ENCODE results near the gene FRRS1L. TPM values are rescaled to one million over a fixed set of nuclear protein-coding genes. Genes with fewer than 3 reads are reported as not detected.
A peak's percentile ranks its signal among the peaks of the same experiment; 100 is the strongest.
"Not testable (repeated sequence)": the region's sequence is repeated elsewhere in the genome, so short reads cannot be mapped to it uniquely, and the experiment has no call there.

FRRS1L gene
- total RNA-seq, 1 donor from 2014 or later = 9.1 TPM

DNA sequence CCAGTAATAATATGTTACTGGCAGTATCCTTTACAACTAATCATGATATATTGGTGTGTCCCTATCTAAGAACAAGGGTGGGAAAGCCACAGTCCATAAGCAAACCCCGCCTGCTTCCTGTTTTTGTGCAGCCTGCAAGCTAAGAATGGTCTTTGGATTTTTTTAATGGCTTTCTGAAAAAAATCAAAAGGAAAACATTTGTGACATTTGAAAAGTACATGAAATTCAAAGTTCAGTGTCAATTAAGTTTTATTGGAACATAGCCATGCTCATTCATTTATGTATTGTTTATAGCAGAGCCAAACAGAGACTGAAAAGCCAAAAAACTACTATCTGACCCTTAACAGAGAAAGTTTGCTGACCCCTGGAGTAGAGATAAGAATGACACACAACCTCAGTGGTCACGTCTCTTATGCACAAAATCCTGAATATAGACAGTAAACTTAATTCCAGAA, 34.5 kb downstream of the FRRS1L start:
- DNase-seq (ENCODE audit: low spot score) = no peak

DNA sequence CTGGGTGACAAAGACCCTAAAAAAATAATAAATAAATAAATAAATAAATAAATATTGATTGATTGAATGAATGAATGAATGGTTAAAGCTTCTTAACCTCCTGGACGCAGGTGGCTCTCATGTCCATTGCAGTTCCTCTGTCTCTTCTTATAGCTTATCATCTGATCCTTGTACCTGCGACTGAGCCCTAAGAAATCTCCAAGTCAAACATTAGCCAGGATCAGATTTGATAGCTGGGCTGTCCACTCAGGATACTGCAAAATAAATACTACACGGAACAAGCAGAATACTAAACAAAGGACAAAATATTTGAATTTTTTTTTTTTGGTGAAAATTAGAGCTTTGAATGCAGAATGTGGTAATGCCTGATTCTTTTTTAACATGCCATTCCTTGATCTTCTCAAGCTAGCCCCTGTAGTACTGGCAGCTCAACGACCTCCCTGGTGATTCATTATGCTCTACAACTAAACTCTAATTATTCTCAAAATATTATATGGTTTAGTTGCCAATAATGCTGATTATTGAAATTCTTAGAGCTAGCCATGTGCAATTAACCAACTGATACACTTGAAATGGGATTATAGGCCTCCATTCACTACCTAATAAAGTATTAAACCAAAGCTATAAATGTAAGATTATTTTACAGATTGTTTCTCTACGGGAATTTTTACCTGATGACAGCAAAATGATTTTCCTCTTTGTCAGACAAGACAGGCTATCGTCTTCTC, 37.4 kb downstream of the FRRS1L start:
- DNase-seq (ENCODE audit: low spot score) = no peak

DNA sequence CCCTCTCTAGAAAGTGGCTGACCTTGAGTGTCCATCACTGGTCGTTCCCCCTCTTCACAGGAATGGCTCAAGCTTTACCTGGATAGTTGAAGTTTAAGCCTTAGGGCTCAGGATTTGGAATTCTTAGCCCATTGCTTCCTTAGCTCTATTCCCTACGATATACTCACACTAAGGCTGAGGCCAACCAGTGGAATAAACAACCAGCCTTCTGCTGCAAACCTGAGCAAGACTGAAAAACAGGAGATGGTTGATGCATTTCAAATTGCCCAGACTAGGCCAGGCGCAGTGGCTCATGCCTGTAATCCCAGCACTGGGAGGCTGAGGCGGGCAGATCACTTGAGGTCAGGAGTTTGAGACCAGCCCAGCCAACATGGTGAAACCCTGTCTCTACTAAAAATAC, 40.4 kb downstream of the FRRS1L start:
- DNase-seq (ENCODE audit: low spot score) = not testable (repeated sequence)

DNA sequence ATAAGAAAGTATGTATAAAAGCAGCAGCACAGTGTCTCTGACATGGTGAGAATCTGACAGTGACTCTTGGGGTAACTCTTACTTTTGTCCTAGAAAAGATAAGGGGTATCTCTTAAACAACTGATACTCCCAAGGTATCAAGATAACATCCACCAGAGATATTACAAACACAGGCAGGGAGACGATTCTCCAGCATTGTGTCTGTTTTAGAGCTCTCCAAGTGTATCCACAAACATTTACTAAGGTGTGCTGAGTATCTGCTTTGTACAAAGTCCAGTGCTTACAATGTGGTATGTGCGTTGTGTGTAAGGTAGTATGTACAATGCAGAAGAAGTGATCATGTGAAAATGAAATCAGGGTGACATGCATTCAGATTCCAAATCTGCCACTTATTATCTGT, 42.9 kb downstream of the FRRS1L start:
- no peak for DNase-seq (ENCODE audit: low spot score)

DNA sequence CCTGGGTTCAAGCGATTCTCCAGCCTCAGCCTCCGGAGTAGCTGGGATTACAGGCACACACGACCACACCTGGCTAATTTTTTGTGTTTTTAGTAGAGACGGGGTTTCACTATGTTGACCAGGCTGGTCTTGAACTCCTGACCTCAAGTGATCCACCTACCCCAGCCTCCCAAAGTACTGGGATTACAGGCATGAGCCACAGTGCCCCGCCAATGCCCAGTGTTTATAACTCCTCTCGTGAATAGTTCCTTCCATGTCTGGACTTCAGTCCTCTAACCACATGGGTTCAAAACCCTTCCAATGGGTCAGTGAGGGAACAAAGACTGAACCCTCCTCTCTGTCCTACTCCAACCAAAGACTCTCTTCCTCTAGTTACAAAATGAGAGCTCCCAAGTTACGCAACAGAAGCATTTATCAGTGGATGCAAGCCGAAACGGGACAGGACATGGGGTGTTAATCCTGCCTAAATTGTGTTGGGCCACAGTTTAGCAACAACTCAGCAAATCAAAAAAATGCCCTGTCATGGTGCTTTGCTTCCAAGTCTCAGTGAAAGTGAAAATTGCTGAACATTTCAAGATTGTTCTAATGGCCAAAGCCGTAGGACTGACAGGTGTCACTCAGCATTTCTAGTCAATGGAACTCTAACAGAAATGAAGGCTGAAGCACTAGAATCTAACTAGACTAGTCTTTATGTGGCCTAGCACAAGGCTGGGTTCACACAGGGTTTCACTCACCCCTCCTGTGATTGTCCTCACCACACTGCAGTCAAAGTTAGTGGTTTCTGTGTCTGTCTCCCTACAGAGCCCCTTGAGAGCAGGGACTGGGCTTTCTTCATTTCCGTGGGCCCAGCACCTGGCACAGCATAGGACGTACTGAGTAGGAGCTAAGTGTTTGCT, 44.1 kb downstream of the FRRS1L start:
- DNase-seq (ENCODE audit: low spot score) = no peak

DNA sequence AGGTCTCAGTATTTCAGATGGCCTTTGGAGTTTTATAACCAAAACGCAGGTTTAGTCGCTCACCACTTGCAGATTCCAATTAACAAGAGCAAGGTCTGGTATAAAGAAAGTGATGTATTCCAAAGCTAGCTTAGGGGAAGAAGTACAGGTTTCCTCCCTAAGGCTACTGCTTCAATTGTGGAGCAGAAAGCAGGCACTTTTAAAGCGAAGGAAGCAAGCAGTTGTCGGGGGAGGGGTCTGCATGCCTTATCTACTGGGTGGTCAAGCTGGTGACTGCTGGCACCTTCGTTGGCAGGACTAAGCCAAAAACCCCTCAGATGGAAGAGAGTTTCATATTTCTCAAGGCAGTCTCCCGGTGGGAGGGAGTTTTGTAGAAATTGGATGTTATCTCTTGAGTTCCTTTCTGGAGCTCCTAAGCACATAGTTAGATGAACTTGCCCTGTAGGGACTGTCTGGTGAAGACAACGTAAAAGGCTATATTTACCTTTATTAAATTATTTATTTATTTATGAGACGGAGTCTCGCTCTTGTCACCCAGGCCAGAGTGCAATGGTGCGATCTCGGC, 45.7 kb downstream of the FRRS1L start:
- no peak for DNase-seq (ENCODE audit: low spot score)

DNA sequence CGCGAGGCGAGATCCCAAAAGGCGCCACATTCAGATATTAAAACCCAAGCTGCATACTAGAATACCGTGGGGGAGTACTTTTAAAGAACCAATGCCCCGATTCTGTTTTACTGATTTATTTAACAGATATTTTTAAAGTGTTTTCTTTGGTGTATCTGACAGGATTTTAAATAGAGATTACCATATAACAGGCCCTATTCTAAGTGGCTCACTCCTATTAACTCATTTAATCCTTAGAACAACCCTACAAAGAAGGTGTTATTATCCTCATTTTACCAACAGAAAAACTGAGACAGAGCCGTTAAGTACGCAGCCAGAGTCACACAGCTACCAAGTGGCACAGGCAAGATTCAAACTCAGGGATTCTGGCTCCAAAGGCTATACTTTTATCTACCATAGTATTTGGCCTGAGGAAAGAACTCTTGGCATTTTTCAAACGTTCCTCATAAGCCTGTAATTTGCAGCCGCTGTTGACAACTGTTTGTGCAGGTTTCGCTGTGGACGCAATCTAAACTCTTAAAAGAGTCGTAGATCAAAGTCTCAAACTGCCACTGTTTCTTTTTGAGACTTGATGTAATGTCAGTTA, 46.8 kb downstream of the FRRS1L start:
- no peak for DNase-seq (ENCODE audit: low spot score)

DNA sequence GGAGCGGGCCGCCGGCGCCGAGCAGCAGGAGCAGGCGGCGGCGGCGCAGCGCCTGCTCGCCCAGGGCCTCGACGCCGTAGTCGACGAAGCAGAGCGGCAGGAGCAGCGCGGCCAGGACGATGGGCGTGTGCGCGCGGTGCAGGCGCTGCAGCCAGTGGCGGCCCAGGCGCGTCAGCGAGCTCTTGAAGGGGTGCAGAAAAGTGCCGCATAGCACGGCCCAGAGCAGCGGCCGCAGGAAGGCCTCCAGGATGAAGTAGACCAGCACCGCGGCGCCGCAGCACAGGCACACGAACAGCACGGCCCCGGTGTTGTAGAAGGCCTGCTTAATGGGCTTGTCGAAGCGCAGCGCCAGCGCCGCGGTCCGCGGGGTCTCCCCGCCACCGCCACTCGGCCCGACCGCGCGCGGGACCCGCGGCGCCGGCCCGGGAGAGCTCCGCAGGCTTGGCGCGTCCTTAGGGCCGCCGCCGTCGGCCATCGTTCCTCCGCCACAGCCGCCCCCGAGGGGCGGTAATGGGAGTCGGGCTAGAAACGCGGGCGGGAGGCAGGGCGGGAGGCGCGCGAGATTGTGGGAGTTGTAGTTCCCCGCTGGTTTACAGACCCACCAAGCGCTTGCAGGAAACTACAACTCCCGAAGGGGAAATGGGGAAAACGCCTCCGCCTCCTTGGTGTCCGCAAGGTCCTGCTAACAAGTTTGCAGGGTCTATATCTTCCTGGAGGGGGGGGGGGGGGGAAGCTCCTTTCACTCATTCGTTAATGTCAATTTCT, 47.4 kb downstream of the FRRS1L start, which contains the start of gene TMEM245:
TMEM245 (minus strand) TSS at position 509 of the 765 bp plus-strand sequence; CDS start at position 475, 34 bp downstream.
- peak; percentile 100 for DNase-seq (ENCODE audit: low spot score)

DNA sequence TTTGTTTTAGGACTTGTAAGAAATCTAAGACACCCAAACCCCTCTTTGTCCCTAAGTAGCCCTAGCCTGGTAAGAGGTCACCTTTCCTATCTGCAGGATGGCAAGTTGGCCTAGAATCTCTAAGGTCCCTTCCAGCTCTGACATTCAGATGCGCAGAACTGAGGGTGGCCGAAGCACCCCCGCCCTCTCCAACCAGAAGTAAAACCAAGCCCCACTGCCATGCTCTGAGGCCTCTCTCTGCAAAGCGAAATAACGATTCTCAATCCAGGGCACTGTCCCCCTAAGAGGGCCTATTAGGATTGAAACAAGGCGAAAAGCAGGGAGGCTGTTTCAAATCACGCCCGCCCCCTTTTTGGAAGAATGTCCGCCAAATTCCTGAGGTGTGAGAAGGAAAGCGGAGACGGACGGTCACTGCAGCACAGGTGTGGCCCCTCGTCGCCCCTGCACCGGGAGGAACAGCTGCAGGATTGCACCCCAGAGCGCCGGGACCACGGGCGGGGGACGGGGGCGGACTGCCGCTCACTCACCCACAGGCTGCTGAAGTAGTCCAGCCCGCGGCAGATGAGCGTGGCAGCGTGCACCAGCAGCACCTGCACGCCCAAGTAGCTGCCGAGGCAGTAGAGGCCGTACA, 48.1 kb downstream of the FRRS1L start:
- DNase-seq (ENCODE audit: low spot score) = peak; percentile 35

DNA sequence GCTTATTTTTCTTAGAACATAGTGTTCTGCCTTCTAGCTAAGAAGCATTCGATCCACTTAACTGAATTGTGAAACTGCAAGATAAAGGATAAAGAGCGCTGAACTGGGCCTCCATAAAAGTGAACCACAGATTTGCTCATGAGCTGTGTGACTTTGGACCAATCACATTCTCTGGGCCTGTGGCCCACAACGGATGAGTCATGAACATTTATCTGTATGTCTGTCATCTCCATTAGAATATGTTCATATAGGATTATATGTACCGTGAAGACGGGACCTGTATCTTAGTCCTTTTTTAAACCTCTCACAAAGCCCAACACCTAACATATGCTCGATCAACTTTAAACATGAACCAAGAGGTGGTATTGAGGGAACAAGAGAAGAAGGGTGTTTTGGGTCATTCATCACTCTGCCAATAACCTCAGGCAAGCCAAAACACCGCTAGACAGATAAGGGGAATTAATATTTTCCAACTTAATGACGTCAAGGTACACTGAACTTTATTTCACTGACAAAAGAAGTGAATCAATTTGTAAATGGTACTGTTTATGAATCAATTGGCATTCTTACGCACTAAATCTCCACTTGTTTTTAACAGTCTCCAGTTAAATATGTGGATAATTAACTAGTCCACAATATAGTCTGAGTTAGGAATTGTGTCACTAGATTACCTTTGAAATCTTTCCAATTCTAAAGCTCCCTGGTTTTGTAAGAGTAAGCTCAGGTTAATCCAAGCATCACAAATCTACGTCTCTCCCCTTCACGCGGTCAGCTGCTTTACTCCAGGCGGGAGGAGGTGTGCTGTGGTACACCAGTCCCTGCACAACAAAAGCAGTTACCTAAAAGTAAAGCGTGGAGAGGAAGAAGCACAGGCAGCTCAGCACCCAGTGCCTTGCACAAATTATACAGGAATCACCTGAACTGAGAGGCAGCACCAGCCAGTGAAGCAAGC, 48.9 kb downstream of the FRRS1L start:
- peak; percentile 90 for DNase-seq (ENCODE audit: low spot score)

DNA sequence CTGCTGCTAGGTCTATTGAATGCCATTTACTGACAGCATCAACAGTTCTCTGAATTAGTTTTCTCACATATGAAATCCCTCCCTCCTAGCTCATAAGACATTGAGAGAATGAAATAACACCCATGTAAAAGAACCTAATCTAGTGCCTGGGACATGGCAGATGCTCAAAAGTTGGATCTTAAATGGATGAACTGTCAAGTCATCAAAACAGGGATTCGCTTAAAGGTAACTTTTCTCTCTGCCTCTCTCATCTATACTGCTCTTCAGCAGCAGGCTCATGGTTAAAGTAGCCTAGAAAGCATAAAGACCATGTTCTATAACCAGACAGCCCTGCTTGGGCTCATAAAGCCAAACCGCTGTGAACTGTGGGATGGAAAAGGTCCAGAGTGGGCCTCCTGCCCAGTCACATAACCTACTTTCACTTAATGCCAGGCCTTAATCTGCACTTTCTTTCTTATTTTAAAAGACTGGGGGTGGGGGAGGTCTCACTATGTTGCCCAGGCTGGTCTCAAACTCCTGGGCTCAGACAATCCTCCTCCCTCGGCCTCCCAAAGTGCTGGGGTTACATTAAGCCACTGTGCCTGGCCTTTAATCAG, 51.0 kb downstream of the FRRS1L start:
- DNase-seq (ENCODE audit: low spot score) = peak; percentile 76

DNA sequence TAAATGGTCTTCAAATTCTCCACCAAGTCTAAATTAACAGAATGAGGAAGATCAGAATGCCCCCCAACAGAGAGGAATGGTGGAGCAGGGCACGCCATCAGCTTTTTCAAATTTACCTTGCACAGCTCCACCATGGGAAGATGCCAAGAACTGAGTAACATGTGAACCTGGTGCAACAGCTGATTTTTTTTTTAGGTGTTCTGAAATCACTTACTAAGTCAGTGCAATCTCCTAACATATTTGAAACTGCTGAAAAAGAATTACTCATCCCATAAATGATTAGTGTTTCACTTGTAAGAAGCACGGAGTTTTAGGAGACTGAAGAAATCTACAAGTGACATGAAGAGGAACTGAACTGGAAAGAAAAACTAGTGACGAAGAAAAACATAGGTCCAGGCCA, 52.4 kb downstream of the FRRS1L start:
- DNase-seq (ENCODE audit: low spot score) = no peak

DNA sequence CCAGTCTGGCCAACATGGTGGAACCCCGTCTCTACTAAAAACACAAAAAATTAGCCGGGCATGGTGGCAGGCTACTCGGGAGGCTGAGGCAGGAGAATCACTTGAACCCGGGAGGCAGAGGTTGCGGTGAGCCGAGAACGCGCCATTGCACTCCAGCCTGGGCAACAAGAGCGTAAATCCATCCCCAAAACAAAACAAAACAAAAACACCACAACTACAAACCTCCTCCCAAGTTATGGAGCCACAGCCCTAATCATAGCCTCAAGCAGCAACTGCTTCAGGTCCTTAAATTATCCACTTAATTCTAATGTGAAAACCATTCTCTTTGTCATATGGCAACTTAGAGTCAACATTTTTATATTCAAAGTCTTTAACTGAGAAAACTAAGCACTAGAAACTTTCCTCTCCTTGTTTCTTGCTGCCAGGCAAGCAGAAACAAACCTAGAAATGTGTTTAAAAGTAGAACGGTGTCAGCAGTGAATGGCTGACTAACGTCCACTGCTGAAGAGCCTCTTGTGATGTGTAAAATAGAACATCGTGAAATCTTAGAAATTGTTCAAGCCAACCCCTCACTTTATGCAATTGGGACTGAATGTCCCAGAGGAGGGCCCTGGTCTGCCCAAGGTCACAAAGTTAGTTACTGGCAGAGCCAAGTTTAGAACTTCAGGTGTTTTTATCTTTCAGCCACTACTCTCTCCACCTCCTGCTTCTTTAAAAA, 53.0 kb downstream of the FRRS1L start:
- DNase-seq (ENCODE audit: low spot score) = no peak

DNA sequence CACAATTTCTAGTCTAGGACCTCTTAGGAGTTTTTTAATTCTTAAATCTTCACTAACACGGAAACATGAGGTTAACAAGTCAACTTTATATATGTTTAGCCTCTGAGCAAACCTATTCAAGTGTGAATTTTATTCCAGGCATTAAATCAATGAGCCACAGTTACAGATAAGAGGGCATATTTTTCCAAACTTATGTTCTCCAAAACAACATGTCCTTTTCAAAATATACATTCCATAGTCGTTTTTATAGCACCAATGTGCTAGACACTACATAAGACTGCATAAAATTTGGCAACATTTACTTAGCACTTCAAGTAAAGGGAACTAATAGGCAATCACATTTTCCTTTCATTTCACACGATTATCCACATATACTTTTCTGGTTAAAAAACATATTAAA, 53.8 kb downstream of the FRRS1L start:
- DNase-seq (ENCODE audit: low spot score) = no peak

DNA sequence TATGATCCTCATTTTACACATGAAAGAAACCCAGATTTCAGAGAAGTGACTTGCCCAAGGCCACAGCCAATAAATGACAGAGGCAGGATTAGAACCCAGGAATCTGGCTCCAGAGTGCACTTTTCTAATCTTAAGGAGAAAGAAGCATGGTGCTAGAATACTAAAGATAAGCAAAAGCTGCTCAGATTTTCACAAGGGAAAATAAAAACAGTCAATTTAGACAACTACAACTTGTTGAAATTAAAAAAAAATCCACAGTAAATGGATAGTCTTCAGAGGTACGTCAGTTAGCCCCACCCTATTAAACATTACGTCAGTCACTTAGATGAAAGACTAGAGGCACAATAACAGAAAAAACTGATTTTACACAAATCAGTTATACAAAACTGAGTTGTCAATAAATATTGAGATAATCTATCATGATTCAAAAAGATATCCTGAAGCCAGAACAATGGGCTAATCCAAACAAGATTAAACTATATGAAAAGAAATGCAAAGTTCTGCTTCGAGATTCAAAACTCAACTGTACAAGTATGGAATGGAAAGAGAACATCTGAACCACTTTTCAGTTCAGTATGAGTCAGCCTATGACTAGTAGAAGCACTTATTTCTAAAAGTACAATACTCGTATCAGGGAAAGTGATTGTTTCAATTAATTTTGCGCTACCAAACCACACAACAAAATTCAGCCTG, 56.6 kb downstream of the FRRS1L start:
- DNase-seq (ENCODE audit: low spot score) = peak; percentile 52

DNA sequence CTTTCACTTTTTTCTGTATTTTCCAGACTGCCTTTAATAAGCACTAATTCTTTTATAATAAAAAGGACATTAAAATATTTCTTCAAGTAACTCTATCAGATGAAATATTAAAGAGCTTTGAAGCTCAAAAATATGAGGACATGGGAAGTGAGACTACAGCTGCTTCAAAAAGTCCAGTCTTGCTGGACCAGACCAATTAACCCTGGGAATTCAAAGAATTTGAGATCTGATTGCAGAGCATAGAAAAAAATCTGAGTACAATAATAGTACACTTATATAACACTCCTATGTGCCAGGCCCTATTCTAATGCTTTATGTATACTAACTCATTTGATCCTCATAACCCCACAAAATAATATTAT, 57.1 kb downstream of the FRRS1L start:
- no peak for DNase-seq (ENCODE audit: low spot score)

DNA sequence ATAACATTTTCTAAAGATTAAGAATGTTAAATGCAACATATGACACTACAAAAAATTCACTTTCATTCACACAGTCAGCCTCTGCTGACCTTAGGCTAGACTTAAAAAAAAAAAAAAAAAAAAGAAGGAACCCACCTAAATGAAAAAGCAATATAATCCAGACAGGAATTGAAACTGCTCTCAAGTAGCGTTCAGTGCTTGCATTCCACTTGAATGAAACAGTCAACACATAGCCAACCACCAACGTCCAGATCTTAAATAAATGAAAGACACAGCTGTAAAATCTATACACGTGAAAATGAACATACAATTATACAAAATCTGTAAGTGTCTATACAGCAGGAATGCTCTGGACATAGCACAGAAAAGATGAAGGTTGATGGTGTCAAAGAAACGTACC, 58.7 kb downstream of the FRRS1L start:
- DNase-seq (ENCODE audit: low spot score) = no peak

All from umbilical cord (tissue), 2 donors.